Activated CD8-positive, alpha-beta T cell treated with anti-CD3 and anti-CD28 coated beads for 36 hours (primary cell): ENCODE results near the gene ZNF644. TPM values are rescaled to one million over a fixed set of nuclear protein-coding genes. Genes with fewer than 3 reads are reported as not detected.
A peak's percentile ranks its signal among the peaks of the same experiment; 100 is the strongest.
"Not testable (repeated sequence)": the region's sequence is repeated elsewhere in the genome, so short reads cannot be mapped to it uniquely, and the experiment has no call there.

ENCODE experiments used
- ATAC-seq: fragments of 200-7000 bp; cut with Tn5 transposase; one replicate; pipeline ENCODE4 v1.10.0; 2021; ENCODE audit warnings: mild to moderate bottlenecking, moderate library complexity
- CTCF ChIA-PET: fragments of 350-600 bp; sonication (Branson Sonifier 250); formaldehyde crosslinking; loops from one replicate; lab custom pipeline; 2021; ENCODE audit warnings: antibody characterized with exemption; lab: Charles Lee
- POLR2A ChIA-PET: fragments of 350-600 bp; sonication (Branson Sonifier 250); formaldehyde crosslinking; loops from one replicate; lab custom pipeline; 2021; ENCODE audit warnings: antibody characterized with exemption; lab: Charles Lee
- DNase-seq: peaks from one replicate; pipeline ENCODE4 v3.0.0-alpha.2; 2020
- H3K27ac Mint-ChIP-seq: one replicate; pipeline ENCODE4 v1.8.0; 2021; ENCODE audit warnings: mild to moderate bottlenecking, mixed read lengths
- H3K27me3 Mint-ChIP-seq: one replicate; pipeline ENCODE4 v1.8.0; 2021; ENCODE audit warnings: mixed read lengths
- H3K36me3 Mint-ChIP-seq: one replicate; pipeline ENCODE4 v1.8.0; 2021; ENCODE audit warnings: low read depth, mixed read lengths
- H3K4me1 Mint-ChIP-seq: one replicate; pipeline ENCODE4 v1.8.0; 2021; ENCODE audit warnings: low read depth, mixed read lengths
- H3K4me3 Mint-ChIP-seq: one replicate; pipeline ENCODE4 v1.8.0; 2021; ENCODE audit warnings: mild to moderate bottlenecking, moderate library complexity, mixed read lengths
- H3K9me3 Mint-ChIP-seq: one replicate; pipeline ENCODE4 v1.8.0; 2021; ENCODE audit warnings: mixed read lengths
- CTCF ChIP-seq: fragments of 200-600 bp; IDR thresholded peaks from one replicate; pipeline ENCODE4 v1.8.0; 2022; ENCODE audit warnings: antibody characterized with exemption, mild to moderate bottlenecking
- intact Hi-C: fragments of 100-400 bp; cut with micrococcal nuclease; formaldehyde crosslinking; loops from one replicate; pipeline ENCODE4 v1.10.0; 2022
- total RNA-seq, 2 experiments: library from RNA; stranded (reverse); gene quantifications; one replicate each; pipeline ENCODE4 v1.2.3, GENCODE V29; 2021

The ZNF644 gene
- total RNA-seq, 2 experiments from 2014 or later: 43.4 to 44.9 TPM

- TF ChIP-seq CTCF: no peak
- no peaks in the 10 kb centered on the region for H3K9me3 Mint-ChIP-seq
- DNase-seq (no peak), ATAC-seq (no peak)
- no peak overlapping the region for H3K27ac Mint-ChIP-seq
- CTCF ChIA-PET: interaction anchor here (1.4 to 2.5 kb wide), 3 partner anchors 8 to 11 kb away, joined by 4 to 8 read pairs (median 4); no protein-coding TSS in a partner anchor
- H3K36me3 Mint-ChIP-seq: peaks cover 62% of the 10 kb centered on the region
- no peak overlapping the region for H3K4me3 Mint-ChIP-seq
- intact Hi-C loops: no loop called here
- peaks cover 49% of the 10 kb centered on the region for H3K4me1 Mint-ChIP-seq
- POLR2A ChIA-PET: interaction anchor here (1.1 kb wide), 1 partner anchor 38 kb away, joined by 4 read pairs; no protein-coding TSS in a partner anchor
- no peaks in the 10 kb centered on the region for H3K27me3 Mint-ChIP-seq
These were observed 85.8 kb downstream of the ZNF644 start for GRCh38 chr1:90936061-90936460.

- H3K27me3 Mint-ChIP-seq, DNase-seq, intact Hi-C loops, H3K4me3 Mint-ChIP-seq, CTCF ChIA-PET, H3K9me3 Mint-ChIP-seq, POLR2A ChIA-PET, ATAC-seq, H3K27ac Mint-ChIP-seq: not testable (repeated sequence)
- Mint-ChIP-seq H3K36me3 (peaks cover 40% of the 10 kb centered on the region), H3K4me1 (peaks cover 67% of the 10 kb centered on the region)
These were observed 93.6 kb downstream of the ZNF644 start for GRCh38 chr1:90928231-90928630.

- POLR2A ChIA-PET, DNase-seq, H3K27me3 Mint-ChIP-seq, intact Hi-C loops, CTCF ChIA-PET, ATAC-seq, H3K27ac Mint-ChIP-seq, H3K9me3 Mint-ChIP-seq, H3K4me3 Mint-ChIP-seq: not testable (repeated sequence)
- H3K4me1 Mint-ChIP-seq: peaks cover 67% of the 10 kb centered on the region
- H3K36me3 Mint-ChIP-seq: peaks cover 43% of the 10 kb centered on the region
These were observed 94.2 kb downstream of the ZNF644 start for GRCh38 chr1:90927674-90928073.

- Mint-ChIP-seq H3K27ac (peak overlapping the region; percentile 57), H3K27me3 (no peaks in the 10 kb centered on the region), H3K9me3 (peaks cover 3% of the 10 kb centered on the region), H3K4me1 (peaks cover 68% of the 10 kb centered on the region), H3K4me3 (no peak overlapping the region), H3K36me3 (peaks cover 42% of the 10 kb centered on the region)
- ATAC-seq (no peak), DNase-seq (no peak)
- intact Hi-C loops: no loop called here
- ChIA-PET CTCF (interaction anchor here (1.4 kb wide), 1 partner anchor 9 kb away, joined by 4 read pairs; no protein-coding TSS in a partner anchor), POLR2A (interaction anchor here (0.8 kb wide), 1 partner anchor 11 kb away, joined by 3 read pairs; no protein-coding TSS in a partner anchor)
- no peak for TF ChIP-seq CTCF
These were observed 94.9 kb downstream of the ZNF644 start for GRCh38 chr1:90926971-90927370.

GRCh38 chr1:90925928-90926869 is 95.6 kb downstream of the ZNF644 start:
- H3K36me3 Mint-ChIP-seq: peaks cover 39% of the 10 kb centered on the region
- peaks cover 3% of the 10 kb centered on the region for H3K9me3 Mint-ChIP-seq
- ATAC-seq: peak; percentile 85
- H3K27me3 Mint-ChIP-seq: no peaks in the 10 kb centered on the region
- H3K4me3 Mint-ChIP-seq: no peak overlapping the region
- DNase-seq: no peak
- H3K27ac Mint-ChIP-seq: peak overlapping the region; percentile 59
- intact Hi-C loops: no loop called here
- ChIA-PET CTCF (interaction anchor here (1.4 kb wide), 1 partner anchor 10 kb away, joined by 4 read pairs; no protein-coding TSS in a partner anchor), POLR2A (interaction anchor here (0.8 kb wide), 1 partner anchor 12 kb away, joined by 3 read pairs; no protein-coding TSS in a partner anchor)
- TF ChIP-seq CTCF: no peak
- peaks cover 70% of the 10 kb centered on the region for H3K4me1 Mint-ChIP-seq
